HepG2 (cell line): ENCODE results near the gene TXNDC16. TPM values are rescaled to one million over a fixed set of nuclear protein-coding genes. Genes with fewer than 3 reads are reported as not detected.

Experiments
- ATAC-seq: fragments of 200-7000 bp; cut with Tn5 transposase; 3 replicates; pipeline ENCODE4 v1.9.1; 2020; ENCODE audit warnings: mild to moderate bottlenecking, moderate library complexity
- BruUV-seq: library from RNA; stranded (reverse); fragments of 400-500 nt; replicated peaks from 2 replicates; lab custom pipeline; 2021; lab: Mats Ljungman, UMichigan
- CTCF ChIA-PET: fragments of 300-600 bp; formaldehyde crosslinking; extraction: SDS; loops from one replicate; lab custom pipeline; 2021; ENCODE audit warnings: low total read pairs, inconsistent platforms, low intra/inter-chr PET ratio; lab: Yijun Ruan, JAX
- POLR2A ChIA-PET: fragments of 350-600 bp; sonication (Branson Sonifier 250); formaldehyde crosslinking; loops from one replicate; lab custom pipeline; 2020; ENCODE audit warnings: antibody characterized with exemption, inconsistent platforms; lab: Yijun Ruan, JAX
- DNase-seq: peaks from one replicate; pipeline ENCODE4 v3.0.0-alpha.2; 2015; ENCODE audit warnings: low spot score
- FAIRE-seq: peaks from 3 replicates; lab custom pipeline; 2011; peaks lifted over from hg19 to GRCh38; lab: Jason Lieb, UNC
- H2AFZ ChIP-seq: one replicate; pipeline ENCODE4 v1.6.1; 2011; ENCODE audit warnings: low read length, inconsistent platforms
- H3K27ac ChIP-seq: fragments of 300-600 bp; 3 replicates; pipeline ENCODE4 v1.8.0; 2011; ENCODE audit warnings: mixed run types, mild to moderate bottlenecking, mixed read lengths, low read length, inconsistent platforms; ENCODE audit not compliant: insufficient read depth; ENCODE audit errors: extremely low read length
- H3K27me3 ChIP-seq, 2 experiments: fragments of 200-600 bp in 1 of 2; 2 replicates in 1 of 2; 3 replicates in 1 of 2; pipeline versions ENCODE4 v1.6.0 to v1.8.0; 2011; ENCODE audit warnings: low read length in 2 of 2, mild to moderate bottlenecking in 2 of 2, moderate library complexity in 2 of 2, inconsistent platforms in 1 of 2; ENCODE audit not compliant: insufficient read depth in 2 of 2, control insufficient read depth in 1 of 2
- H3K36me3 ChIP-seq, 2 experiments: fragments of 200-600 bp in 1 of 2; replicated peaks in 1 of 2; 2 replicates in 1 of 2; 3 replicates in 1 of 2; pipeline versions ENCODE4 v1.5.1 to v1.8.0; 2011; ENCODE audit warnings: low read length in 2 of 2, inconsistent platforms in 1 of 2; ENCODE audit not compliant: insufficient read depth in 2 of 2, control insufficient read depth in 1 of 2
- H3K4me1 ChIP-seq: 2 replicates; pipeline ENCODE4 v1.5.1; 2012; ENCODE audit warnings: low read length, inconsistent platforms; ENCODE audit not compliant: insufficient read depth
- H3K4me2 ChIP-seq: 2 replicates; pipeline ENCODE4 v1.6.0; 2011; ENCODE audit warnings: low read depth, low read length, inconsistent platforms
- H3K4me3 ChIP-seq, 3 experiments: fragments of 200-600 bp in 1 of 3; sonication (generic), shearing (Covaris generic) in 1 of 3; replicated peaks in 1 of 3; 2 replicates each; pipeline ENCODE4 v1.5.1; 2011 to 2016; ENCODE audit warnings: low read length in 3 of 3, inconsistent platforms in 2 of 3, low read depth in 2 of 3, mild to moderate bottlenecking in 2 of 3, control low read depth in 1 of 3, mixed read lengths in 1 of 3; ENCODE audit not compliant: insufficient read depth in 1 of 3
- H3K79me2 ChIP-seq: one replicate; pipeline ENCODE4 v1.6.1; 2011; ENCODE audit warnings: low read length, inconsistent platforms; ENCODE audit not compliant: insufficient read depth
- H3K9ac ChIP-seq: 2 replicates; pipeline ENCODE4 v1.6.0; 2011; ENCODE audit warnings: mild to moderate bottlenecking, low read depth, low read length, inconsistent platforms; ENCODE audit not compliant: insufficient read depth
- H3K9me3 ChIP-seq: 2 replicates; pipeline ENCODE4 v1.5.1; 2012; ENCODE audit warnings: mild to moderate bottlenecking, low read length
- H4K20me1 ChIP-seq: 2 replicates; pipeline ENCODE4 v1.6.0; 2011; ENCODE audit warnings: inconsistent platforms, mild to moderate bottlenecking, low read length, moderate library complexity; ENCODE audit not compliant: insufficient read depth
- ATF2 ChIP-seq: sonication (generic); formaldehyde crosslinking; IDR thresholded peaks from 2 replicates; pipeline ENCODE4 v1.4.0; 2020; ENCODE audit warnings: missing genetic modification reagents
- GLI4 ChIP-seq: sonication (generic); formaldehyde crosslinking; IDR thresholded peaks from 2 replicates; pipeline ENCODE4 v1.5.1; 2020; ENCODE audit warnings: missing genetic modification reagents, mild to moderate bottlenecking, moderate library complexity, borderline replicate concordance
- JDP2 ChIP-seq: sonication (generic); formaldehyde crosslinking; IDR thresholded peaks from 2 replicates; pipeline ENCODE4 v1.8.1; 2022; ENCODE audit warnings: missing genetic modification reagents, borderline replicate concordance
- KDM4B ChIP-seq: sonication (generic); formaldehyde crosslinking; IDR thresholded peaks from 2 replicates; pipeline ENCODE4 v1.4.0; 2020; ENCODE audit warnings: missing genetic modification reagents
- MAFK ChIP-seq, 2 experiments: IDR thresholded peaks in 1 of 2; conservative IDR thresholded peaks in 1 of 2; 2 replicates each; pipeline ENCODE4 v1.6.1; 2011; ENCODE audit warnings: improper control_type of control experiment in 2 of 2, low read length in 2 of 2
- MXD1 ChIP-seq: sonication (generic); formaldehyde crosslinking; IDR thresholded peaks from 2 replicates; pipeline ENCODE4 v1.4.0; 2020; ENCODE audit warnings: mild to moderate bottlenecking, missing genetic modification reagents
- MYPOP ChIP-seq: sonication (generic); formaldehyde crosslinking; IDR thresholded peaks from 2 replicates; pipeline ENCODE4 v1.8.1; 2023; ENCODE audit warnings: mild to moderate bottlenecking, moderate library complexity, missing genetic modification reagents
- NR1H2 ChIP-seq: sonication (generic); formaldehyde crosslinking; IDR thresholded peaks from 2 replicates; pipeline ENCODE4 v1.8.1; 2022; ENCODE audit warnings: low read depth, missing genetic modification reagents, borderline replicate concordance
- SNAI1 ChIP-seq: sonication (generic); formaldehyde crosslinking; IDR thresholded peaks from 2 replicates; pipeline ENCODE4 v1.5.0; 2020; ENCODE audit warnings: mild to moderate bottlenecking, missing genetic modification reagents, borderline replicate concordance
- ZNF326 ChIP-seq: sonication (generic); formaldehyde crosslinking; IDR thresholded peaks from 2 replicates; pipeline ENCODE4 v1.4.0; 2020; ENCODE audit warnings: missing genetic modification reagents, borderline replicate concordance
- WGBS: methylation state at CpG from one replicate; pipeline ENCODE4 v1.1.6; 2017; ENCODE audit warnings: low lambda C conversion rate; 5-methylcytosine and 5-hydroxymethylcytosine counted together
- in situ Hi-C: cut with HindIII; loops from 2 replicates; pipeline ENCODE4 v1.10.0; 2017; ENCODE audit warnings: low pct_unique_long_range_greater_than_20kb; ENCODE audit not compliant: extremely low pct_ligation_motif_present
- intact Hi-C: fragments of 100-400 bp; cut with micrococcal nuclease; formaldehyde crosslinking; loops from one replicate; pipeline ENCODE4 v1.10.0; 2022; ENCODE audit not compliant: unreplicated experiment
- polyA plus RNA-seq, 8 experiments: library from polyadenylated mRNA; depleted of rRNA in 3 of 8; stranded (reverse) in 7 of 8; unstranded in 1 of 8; fragments of >200 nt; fragmentation: Illumina TruSeq in 4 of 8; extraction: Trizol in 4 of 8; gene quantifications; 2 replicates each; pipeline versions ENCODE4 v1.2.1 to v1.2.3, GENCODE V29; 2011 to 2016; ENCODE audit warnings: low read depth in 4 of 8, missing spikeins in 1 of 8, mixed read lengths in 1 of 8; ENCODE audit not compliant: insufficient read depth in 1 of 8
- total RNA-seq, 5 experiments: library from RNA; depleted of rRNA; stranded (reverse); fragments of >200 nt; fragmentation: Illumina TruSeq; extraction: Trizol; gene quantifications; 2 replicates each; pipeline ENCODE4 v1.2.3, GENCODE V29; 2016; ENCODE audit warnings: low read depth in 1 of 5
- TF ChIP-seq, protein P1 (sequence below): sonication (generic); formaldehyde crosslinking; conservative IDR thresholded peaks from 2 replicates; pipeline ENCODE4 v1.4.0; 2020; ENCODE audit warnings: missing genetic modification reagents
- TF ChIP-seq, protein P2 (sequence below): sonication (generic); formaldehyde crosslinking; IDR thresholded peaks from 2 replicates; pipeline ENCODE4 v1.8.1; 2023; ENCODE audit warnings: missing genetic modification reagents, inconsistent platforms, borderline replicate concordance

Gene TXNDC16
- total and polyA plus RNA-seq, 2 of the 13 experiments (the other 11 are each of a cell fraction or from before 2014, with no cell fraction given) = 4.6 to 6.2 TPM

- Histone ChIP-seq H3K9ac (no peak overlapping the region), H3K27ac (no peak overlapping the region), H3K9me3 (no peaks in the 10 kb centered on the region), H2AFZ (no peak overlapping the region), H3K27me3 (no peaks in the 10 kb centered on the region), H3K79me2 (peaks cover 8% of the 10 kb centered on the region), H4K20me1 (no peaks in the 10 kb centered on the region), H3K4me2 (no peak overlapping the region), H3K4me3 (no peak overlapping the region), H3K4me1 (peaks cover 24% of the 10 kb centered on the region), H3K36me3 (no peaks in the 10 kb centered on the region)
- ATAC-seq (no peak), DNase-seq (no peak), FAIRE-seq (no peak)
- TF ChIP-seq, protein P1, sequence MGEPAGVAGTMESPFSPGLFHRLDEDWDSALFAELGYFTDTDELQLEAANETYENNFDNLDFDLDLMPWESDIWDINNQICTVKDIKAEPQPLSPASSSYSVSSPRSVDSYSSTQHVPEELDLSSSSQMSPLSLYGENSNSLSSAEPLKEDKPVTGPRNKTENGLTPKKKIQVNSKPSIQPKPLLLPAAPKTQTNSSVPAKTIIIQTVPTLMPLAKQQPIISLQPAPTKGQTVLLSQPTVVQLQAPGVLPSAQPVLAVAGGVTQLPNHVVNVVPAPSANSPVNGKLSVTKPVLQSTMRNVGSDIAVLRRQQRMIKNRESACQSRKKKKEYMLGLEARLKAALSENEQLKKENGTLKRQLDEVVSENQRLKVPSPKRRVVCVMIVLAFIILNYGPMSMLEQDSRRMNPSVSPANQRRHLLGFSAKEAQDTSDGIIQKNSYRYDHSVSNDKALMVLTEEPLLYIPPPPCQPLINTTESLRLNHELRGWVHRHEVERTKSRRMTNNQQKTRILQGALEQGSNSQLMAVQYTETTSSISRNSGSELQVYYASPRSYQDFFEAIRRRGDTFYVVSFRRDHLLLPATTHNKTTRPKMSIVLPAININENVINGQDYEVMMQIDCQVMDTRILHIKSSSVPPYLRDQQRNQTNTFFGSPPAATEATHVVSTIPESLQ (CRISPR knock-in tag) = no peak
- TF ChIP-seq MYPOP (CRISPR knock-in tag) = no peak
- TF ChIP-seq ATF2 (CRISPR knock-in tag) = no peak
- in situ Hi-C loops (no loop called here), intact Hi-C loops (no loop called here)
- CTCF ChIA-PET = no interaction called here
- POLR2A ChIA-PET = no interaction called here
- no TSS peak for BruUV-seq
- 80% methylated on average over 2 of the region's 2 CpGs for WGBS
These were observed 5.3 kb downstream of the TXNDC16 start for GRCh38 chr14:52547027-52547426.

DNA sequence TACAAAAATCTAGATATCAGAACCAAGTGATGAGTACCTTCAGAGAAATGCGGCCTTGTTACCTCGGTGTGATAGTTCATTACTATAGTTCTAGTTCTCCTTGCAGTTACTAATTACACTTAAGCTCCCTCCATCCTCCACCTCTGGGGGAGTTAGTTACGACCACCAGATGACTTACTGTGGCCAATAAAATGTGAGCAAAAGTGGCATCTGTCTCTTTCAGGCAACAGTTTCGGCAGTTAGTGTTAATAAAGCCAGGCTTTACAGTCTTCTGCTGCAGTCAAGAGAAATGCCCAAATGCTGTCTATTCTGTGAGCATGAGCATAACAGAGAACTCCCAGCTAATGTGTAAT is 6.0 kb downstream of the TXNDC16 start:
- Histone ChIP-seq H3K4me3 (no peak overlapping the region), H3K9ac (no peak overlapping the region), H2AFZ (no peak overlapping the region), H3K79me2 (peaks cover 8% of the 10 kb centered on the region), H3K4me2 (no peak overlapping the region), H3K36me3 (no peaks in the 10 kb centered on the region), H3K27me3 (no peaks in the 10 kb centered on the region), H3K27ac (no peak overlapping the region), H3K4me1 (peaks cover 24% of the 10 kb centered on the region), H3K9me3 (no peaks in the 10 kb centered on the region), H4K20me1 (no peaks in the 10 kb centered on the region)
- no peak for ATAC-seq
- DNase-seq = no peak
- 91% methylated on average over 4 of the region's 4 CpGs for whole genome bisulfite sequencing
- POLR2A ChIA-PET = no interaction called here
- no peak for TF ChIP-seq SNAI1
- TF ChIP-seq, protein P2, sequence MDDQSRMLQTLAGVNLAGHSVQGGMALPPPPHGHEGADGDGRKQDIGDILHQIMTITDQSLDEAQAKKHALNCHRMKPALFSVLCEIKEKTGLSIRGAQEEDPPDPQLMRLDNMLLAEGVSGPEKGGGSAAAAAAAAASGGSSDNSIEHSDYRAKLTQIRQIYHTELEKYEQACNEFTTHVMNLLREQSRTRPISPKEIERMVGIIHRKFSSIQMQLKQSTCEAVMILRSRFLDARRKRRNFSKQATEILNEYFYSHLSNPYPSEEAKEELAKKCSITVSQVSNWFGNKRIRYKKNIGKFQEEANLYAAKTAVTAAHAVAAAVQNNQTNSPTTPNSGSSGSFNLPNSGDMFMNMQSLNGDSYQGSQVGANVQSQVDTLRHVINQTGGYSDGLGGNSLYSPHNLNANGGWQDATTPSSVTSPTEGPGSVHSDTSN (CRISPR knock-in tag) = no peak
- TF ChIP-seq ZNF326 (CRISPR knock-in tag) = no peak
- TF ChIP-seq MXD1 (CRISPR knock-in tag) = no peak
- TF ChIP-seq JDP2 (CRISPR knock-in tag) = no peak
- no peak for TF ChIP-seq KDM4B (CRISPR knock-in tag)
- no peak for TF ChIP-seq GLI4 (CRISPR knock-in tag)
- no peak for TF ChIP-seq NR1H2 (CRISPR knock-in tag)
- TF ChIP-seq MAFK (conservative IDR thresholded peaks at IDR 0.05 in 1 of 2, IDR thresholded peaks at IDR 0.05 in 1 of 2; ENCODE audit: low read length in 2 of 2) = no peak
- FAIRE-seq = no peak
- no TSS peak for BruUV-seq
- in situ Hi-C loops = no loop called here
- intact Hi-C loops = no loop called here
- CTCF ChIA-PET = no interaction called here
